Gastrocnemius medialis (tissue), 4 donors: ENCODE results near the gene VARS1.

ENCODE experiments used
- POLR2A ChIP-seq, 2 donors: fragments of 450-650 bp; IDR thresholded peaks; one replicate each; pipeline ENCODE4 v1.6.1; 2017; ENCODE audit warnings: antibody characterized with exemption in 2 of 2, mild to moderate bottlenecking in 2 of 2, moderate library complexity in 2 of 2
- TF ChIP-seq, protein P1 (sequence below), 5 experiments: fragments of 450-650 bp in 3 of 5; fragments of 200-600 bp in 2 of 5; sonication (generic) in 2 of 5; IDR thresholded peaks in 4 of 5; conservative IDR thresholded peaks in 1 of 5; 1 replicate in 4 of 5; 2 replicates in 1 of 5; pipeline ENCODE4 v1.5.1; 2016 to 2019; ENCODE audit warnings: antibody characterized with exemption in 5 of 5, mild to moderate bottlenecking in 3 of 5, moderate library complexity in 3 of 5

DNA sequence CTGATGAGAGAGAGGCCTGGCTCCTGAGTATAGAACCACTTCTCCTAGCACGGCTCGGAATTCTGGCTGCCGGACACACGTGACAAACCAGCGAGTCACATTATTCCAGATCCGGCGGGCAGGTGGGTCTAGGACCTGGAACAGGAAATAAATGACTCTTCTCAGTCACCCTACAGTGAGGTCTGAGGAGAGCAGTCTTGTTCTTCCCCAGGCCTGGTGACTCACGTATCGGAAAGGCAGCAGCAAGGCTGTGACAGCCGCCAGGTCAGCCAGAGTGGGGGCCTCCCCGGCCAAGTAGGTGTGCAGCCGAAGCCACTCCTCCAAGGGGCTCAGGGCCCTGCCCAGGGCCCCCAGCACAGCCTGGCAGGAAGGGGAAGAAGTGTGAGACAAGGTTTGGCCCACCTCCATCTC lies 2.8 kb downstream of the VARS1 start:
- TF ChIP-seq, protein P1, sequence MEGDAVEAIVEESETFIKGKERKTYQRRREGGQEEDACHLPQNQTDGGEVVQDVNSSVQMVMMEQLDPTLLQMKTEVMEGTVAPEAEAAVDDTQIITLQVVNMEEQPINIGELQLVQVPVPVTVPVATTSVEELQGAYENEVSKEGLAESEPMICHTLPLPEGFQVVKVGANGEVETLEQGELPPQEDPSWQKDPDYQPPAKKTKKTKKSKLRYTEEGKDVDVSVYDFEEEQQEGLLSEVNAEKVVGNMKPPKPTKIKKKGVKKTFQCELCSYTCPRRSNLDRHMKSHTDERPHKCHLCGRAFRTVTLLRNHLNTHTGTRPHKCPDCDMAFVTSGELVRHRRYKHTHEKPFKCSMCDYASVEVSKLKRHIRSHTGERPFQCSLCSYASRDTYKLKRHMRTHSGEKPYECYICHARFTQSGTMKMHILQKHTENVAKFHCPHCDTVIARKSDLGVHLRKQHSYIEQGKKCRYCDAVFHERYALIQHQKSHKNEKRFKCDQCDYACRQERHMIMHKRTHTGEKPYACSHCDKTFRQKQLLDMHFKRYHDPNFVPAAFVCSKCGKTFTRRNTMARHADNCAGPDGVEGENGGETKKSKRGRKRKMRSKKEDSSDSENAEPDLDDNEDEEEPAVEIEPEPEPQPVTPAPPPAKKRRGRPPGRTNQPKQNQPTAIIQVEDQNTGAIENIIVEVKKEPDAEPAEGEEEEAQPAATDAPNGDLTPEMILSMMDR (IDR thresholded peaks at IDR 0.05 in 4 of 5, conservative IDR thresholded peaks at IDR 0.05 in 1 of 5): no peak
- TF ChIP-seq POLR2A (IDR thresholded peaks at IDR 0.05): no peak
